ENCODE measurements around the gene NPTX1.

NPTX1 gene

GRCh38 chr17:80426671-80427326 is 49.6 kb downstream of the NPTX1 start:
- peak; percentile 52 for DNase-seq (ENCODE audit: low spot score)

DNA sequence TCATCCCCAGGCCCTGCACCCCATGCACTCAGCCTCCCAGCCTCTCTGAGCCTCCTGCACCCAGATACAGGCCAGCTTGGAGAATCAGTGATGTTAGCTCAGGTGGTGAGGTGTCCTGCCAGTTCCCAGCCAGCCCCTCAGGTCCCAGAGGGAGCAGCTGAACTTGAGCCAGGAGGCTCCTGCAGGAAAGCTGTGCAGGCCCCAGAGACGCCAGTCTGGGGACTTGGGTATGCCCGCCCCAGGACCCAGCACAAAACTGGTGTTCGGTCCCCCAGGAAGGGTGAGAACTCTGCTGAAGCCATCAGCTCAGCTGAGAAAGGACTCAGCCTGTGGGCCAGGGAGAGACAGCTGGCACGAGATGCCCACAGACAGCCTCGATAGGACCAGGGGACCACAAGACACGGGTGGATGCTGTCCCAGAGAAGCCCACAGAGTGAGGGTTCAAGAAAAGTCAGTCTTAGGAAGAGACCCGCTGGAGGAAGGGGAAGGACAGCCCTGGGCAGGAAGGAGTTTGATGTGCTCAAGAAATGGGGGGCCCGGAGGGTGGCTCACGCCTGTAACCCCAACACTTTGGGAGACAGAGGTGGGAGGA is 50.5 kb downstream of the NPTX1 start:
- no peak for DNase-seq (ENCODE audit: low spot score)

- no peak for DNase-seq (ENCODE audit: low spot score)
These were observed 51.3 kb downstream of the NPTX1 start for GRCh38 chr17:80424878-80425765.

DNA sequence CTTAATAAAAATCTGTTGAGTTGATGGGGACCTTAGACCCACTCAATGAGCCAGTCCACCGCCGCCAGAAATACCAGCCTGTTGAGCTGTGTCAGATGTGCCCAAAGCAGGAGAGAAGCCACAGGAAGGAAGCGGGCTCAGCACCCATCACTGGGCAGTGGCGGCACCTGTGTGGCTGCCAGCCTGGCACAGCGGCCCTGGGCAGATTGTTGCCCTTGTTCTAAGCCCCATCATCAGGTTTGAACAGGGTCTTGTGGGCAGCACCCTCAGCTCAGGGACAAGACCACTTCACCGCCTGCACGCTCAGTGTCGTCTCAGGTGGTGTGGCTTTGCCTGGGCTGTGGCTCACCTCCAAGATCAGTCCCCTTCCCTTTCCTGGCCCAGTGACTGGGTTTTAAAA is 52.1 kb downstream of the NPTX1 start:
- no peak for DNase-seq (ENCODE audit: low spot score)

GRCh38 chr17:80423536-80424225 is 52.7 kb downstream of the NPTX1 start:
- DNase-seq (ENCODE audit: low spot score): no peak

GRCh38 chr17:80422981-80423380 is 53.4 kb downstream of the NPTX1 start:
- no peak for DNase-seq (ENCODE audit: low spot score)

GRCh38 chr17:80422276-80422675 is 54.1 kb downstream of the NPTX1 start:
- DNase-seq (ENCODE audit: low spot score): no peak

DNA sequence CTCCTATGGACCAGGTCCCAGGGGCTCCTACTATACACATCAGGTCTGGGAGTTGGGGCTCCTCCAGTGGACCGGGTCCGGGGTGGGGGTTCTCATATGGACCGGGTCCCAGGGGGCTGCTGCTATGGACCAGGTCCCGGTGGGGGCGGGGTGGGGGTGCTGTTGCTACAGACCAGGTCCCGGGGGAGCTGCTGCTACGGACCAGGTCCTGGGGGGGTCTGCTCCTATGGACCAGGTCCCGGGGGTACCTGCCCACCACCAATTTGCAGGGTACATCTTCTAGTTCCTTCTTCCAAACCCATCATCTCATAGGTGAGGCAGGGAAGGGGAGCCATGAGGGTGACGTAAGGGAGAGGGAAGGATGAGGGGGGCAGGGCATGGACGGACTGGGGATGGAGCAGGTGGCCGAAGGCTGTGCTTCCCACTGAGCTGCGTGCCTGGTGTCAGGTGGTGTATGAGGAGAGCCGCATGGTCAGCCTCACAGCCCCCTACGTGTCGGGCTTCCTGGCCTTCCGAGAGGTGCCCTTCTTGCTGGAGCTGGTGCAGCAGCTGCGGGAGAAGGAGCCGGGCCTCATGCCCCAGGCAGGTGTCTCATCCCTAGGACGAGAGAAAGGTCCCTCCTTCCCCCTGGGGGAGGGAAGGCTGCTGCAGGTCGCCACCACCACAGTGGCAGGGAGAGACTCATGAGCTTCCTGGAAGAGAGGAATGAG is 54.9 kb downstream of the NPTX1 start:
- DNase-seq (ENCODE audit: low spot score): no peak

DNA sequence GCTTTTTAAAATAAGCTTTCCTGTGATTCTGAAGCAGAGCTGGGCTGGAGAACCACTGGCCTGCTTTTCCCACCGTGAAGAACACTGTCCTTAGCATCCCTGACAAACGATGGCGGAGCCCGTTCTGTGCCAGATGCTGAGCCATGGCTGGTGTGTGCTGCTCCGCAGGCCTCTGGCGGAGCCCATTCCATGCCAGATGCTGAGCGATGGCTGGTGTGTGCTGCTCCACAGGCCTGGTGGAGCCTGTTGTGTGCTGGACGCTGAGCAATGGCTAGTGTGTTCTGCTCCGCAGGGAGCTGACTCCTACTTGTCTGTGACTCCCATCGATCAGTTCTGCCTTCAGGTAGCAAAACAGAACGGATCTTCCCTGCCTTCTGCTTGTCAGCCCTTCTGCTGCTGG is 57.2 kb downstream of the NPTX1 start:
- no peak for DNase-seq (ENCODE audit: low spot score)

DNA sequence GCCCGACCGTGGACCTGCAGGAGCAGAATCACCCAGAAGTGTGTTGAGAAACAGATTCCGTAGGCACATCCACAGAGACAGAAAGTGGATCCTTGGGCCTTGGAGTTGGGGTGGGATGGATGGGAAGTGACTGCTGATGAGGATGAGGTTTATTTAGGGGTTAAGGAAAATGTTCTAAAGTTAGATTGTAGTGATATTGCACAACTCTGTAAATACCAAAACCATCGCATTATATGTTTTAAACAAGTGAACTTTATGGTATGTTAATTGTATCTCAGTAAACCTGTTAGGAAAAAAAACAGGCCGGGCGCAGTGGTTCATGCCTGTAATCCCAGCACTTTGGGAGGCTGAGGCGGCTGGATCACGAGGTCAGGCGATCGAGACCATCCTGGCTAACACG is 57.8 kb downstream of the NPTX1 start:
- no peak for DNase-seq (ENCODE audit: low spot score)

Measured in SW480 (cell line).